Lower leg skin (tissue), 4 donors: ENCODE results near the gene ZFHX3. TPM values are rescaled to one million over a fixed set of nuclear protein-coding genes. Genes with fewer than 3 reads are reported as not detected.

Experiments
- DNase-seq, 2 donors: peaks; one replicate each; pipeline ENCODE4 v3.0.0-alpha.2; 2019; ENCODE audit warnings: low spot score in 2 of 2
- H3K4me3 ChIP-seq: fragments of 200-600 bp; sonication (generic); 2 replicates; pipeline ENCODE4 v1.5.1; 2017; ENCODE audit warnings: mild to moderate bottlenecking, low read depth; ENCODE audit not compliant: poor library complexity, severe bottlenecking
- CTCF ChIP-seq, 3 donors: fragments of 450-650 bp; IDR thresholded peaks; one replicate each; pipeline ENCODE4 v1.5.1; 2016; ENCODE audit warnings: antibody characterized with exemption in 3 of 3, mild to moderate bottlenecking in 3 of 3, moderate library complexity in 2 of 3
- POLR2A ChIP-seq, 2 donors: fragments of 450-650 bp; IDR thresholded peaks; one replicate each; pipeline ENCODE4 v1.6.1; 2016 to 2017; ENCODE audit warnings: antibody characterized with exemption in 2 of 2, mild to moderate bottlenecking in 1 of 2, moderate library complexity in 1 of 2
- WGBS, 2 donors: methylation state at CpG; one replicate each; pipeline ENCODE4 v1.1.5; 2018; 5-methylcytosine and 5-hydroxymethylcytosine counted together
- intact Hi-C: fragments of 100-400 bp; cut with DNase I; formaldehyde crosslinking; loops from one replicate; pipeline ENCODE4 v1.15.0; 2023; ENCODE audit warnings: low total_unique reads
- total RNA-seq, 4 donors: library from RNA; depleted of rRNA; stranded (reverse); fragments of >200 nt; gene quantifications; one replicate each; pipeline ENCODE4 v1.1.0, GENCODE V29; 2016

The ZFHX3 gene
- total RNA-seq, 4 donors from 2014 or later, result 3.4 to 14.9 (median 10.0) TPM

DNA sequence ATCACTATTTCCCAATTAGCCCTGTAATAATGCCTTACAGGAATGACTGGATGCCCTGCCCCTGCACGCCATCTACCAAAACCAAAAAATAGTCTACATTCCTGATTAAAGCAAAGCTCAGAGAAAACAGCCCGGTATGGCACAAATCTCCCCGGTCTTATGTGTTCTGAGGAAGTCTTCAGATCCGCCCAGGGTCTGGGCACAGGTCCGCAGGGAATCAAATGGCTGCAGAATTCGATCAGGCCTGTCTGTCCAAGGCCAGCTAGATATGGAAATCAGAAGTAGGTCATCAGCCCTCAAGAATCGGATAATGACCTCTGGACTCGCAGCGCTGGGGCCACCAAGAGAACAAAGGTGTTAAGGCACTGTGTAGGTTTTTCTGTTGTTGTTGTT lies 171.0 kb downstream of the ZFHX3 start:
- no peak for DNase-seq
- no peak overlapping the region for H3K4me3 ChIP-seq
- intact Hi-C loops, result no loop called here
- TF ChIP-seq CTCF (IDR thresholded peaks at IDR 0.05), result no peak
- TF ChIP-seq POLR2A (IDR thresholded peaks at IDR 0.05), result no peak
- WGBS, 2 donors, result 86 to 91% methylated on average over 9 of the region's 9 CpGs

DNA sequence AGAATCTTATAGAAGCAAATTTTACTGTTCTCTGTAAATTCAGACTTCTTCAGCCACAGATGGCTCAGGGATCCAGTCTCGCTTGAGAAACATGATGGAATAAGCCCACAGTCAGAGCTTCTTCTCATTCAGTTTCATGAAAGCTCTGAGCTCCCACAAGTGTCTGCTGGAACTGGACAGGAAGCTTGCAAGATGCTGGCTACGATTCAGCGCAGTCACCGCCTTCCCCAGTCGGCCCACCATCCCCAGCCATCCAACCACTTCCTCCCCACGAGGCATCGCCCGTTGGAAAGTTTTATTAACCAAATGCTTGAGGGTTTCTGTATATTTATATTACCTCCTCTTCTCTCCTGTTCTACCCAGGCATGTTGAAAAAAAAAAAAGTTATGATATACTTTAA lies 171.7 kb downstream of the ZFHX3 start:
- TF ChIP-seq POLR2A (IDR thresholded peaks at IDR 0.05) (no peak), CTCF (IDR thresholded peaks at IDR 0.05) (no peak)

DNA sequence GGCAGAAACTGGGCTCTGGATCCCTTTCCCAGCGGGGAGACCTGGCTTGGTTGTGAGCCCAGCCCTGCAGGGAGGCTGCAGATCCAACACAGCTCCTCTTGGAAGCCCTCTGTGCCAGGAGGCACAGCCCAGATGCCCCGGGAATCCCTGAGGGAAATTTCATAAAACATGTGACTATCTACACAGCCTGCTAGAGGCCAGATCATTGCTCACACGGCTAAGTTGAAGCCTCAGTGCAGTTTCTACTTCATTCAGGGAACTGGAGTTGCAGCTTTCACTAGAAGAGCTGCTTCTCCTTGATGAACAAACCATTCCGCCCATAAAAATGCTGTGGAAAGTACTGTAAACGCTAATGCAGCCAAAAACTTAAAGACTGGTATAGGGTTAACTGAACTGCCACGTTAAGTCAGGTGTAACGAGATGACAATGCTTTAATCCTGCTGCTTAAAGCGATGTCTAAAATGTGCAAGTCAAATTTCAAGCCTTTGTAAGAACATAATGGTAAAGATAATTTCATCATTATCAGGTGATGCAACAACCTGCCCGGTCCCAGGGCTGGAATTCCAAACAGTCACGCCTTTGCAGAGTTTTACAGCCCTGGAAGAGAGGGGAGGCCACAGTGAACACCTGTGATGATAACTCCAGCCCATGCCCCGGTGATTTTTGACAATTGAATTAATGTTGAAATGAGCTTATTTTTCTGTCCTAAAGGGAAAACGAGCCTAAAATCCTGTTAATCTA lies 172.5 kb downstream of the ZFHX3 start:
- intact Hi-C loops, result no loop called here
- no peak overlapping the region for H3K4me3 ChIP-seq
- no peak for DNase-seq
- no peak for TF ChIP-seq CTCF (IDR thresholded peaks at IDR 0.05)
- no peak for TF ChIP-seq POLR2A (IDR thresholded peaks at IDR 0.05)
- 56 to 67% methylated on average over 10 to 11 of the region's 12 CpGs for WGBS, 2 donors

More for the DNA sequence above, 171.7 kb downstream of the ZFHX3 start:
- DNase-seq, result peak; percentile 34 to 88
- WGBS, 2 donors, result 57 to 59% methylated on average over 8 of the region's 8 CpGs
- H3K4me3 ChIP-seq, result no peak overlapping the region
- intact Hi-C loops, result no loop called here

DNA sequence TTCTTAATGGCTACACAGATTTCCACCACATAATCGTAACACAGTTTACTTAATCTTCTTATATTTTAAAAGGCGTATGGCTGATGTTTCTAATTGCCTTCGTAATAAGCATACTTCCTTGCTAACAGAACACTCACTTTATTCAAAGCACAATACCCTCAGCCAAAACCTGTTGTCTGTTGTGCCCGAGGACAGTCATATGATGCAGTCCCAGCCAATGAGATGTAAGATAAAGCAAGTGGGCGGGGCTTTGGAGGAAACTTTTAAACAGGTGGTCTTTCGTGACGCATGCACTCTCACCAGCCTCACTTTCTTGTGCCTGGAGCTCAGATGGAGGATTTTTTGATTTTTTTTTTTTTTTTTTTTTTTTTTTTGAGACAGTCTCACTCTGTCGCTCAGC lies 174.1 kb downstream of the ZFHX3 start:
- no peak for DNase-seq
- no peak for TF ChIP-seq POLR2A (IDR thresholded peaks at IDR 0.05)
- H3K4me3 ChIP-seq, result no peak overlapping the region
- 87 to 92% methylated on average over 8 of the region's 8 CpGs for WGBS, 2 donors
- intact Hi-C loops, result no loop called here

DNA sequence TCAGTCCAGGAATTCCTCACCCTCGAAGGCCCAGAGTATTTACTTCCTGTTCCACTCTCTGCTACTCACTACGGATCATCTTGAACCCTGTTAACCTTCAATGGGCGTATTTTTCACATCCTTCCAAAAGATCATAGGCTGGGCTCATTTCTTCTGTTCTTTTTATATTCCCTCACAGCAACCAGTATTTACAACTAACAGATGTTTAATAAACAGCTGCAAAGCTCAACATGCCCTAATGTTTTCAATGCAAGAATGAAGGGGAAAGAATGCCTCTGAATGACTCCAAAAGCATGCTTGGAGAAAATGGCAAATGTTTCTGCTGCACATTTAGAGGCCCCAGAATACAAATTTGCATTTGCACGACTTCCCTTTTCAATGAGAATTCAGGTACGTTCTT lies 174.9 kb downstream of the ZFHX3 start:
- no peak for DNase-seq
- no peak for TF ChIP-seq POLR2A (IDR thresholded peaks at IDR 0.05)
- TF ChIP-seq CTCF (IDR thresholded peaks at IDR 0.05), result no peak
- intact Hi-C loops, result no loop called here
- WGBS, 2 donors, result 72 to 75% methylated on average over 5 of the region's 5 CpGs
- H3K4me3 ChIP-seq, result no peak overlapping the region

DNA sequence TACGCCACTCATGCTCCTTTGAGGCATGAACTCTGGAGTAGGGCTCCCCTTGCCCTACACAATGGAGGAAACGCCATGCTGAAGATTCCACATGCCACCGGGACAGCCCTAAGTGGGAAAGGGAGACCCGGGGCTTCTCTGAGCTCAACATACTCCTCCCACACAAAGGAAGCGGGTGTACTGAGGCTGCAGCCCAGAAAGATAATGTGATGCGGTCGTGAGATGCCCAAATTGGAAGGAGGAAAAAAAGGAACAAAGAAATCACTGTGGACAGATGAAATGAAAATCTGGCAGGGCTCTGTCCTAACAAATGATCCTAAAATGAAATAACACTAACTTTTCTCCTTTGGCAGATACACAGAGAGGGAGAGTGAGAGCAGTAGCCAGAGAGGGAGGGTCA lies 182.1 kb downstream of the ZFHX3 start:
- intact Hi-C loops, result no loop called here
- no peak overlapping the region for H3K4me3 ChIP-seq
- DNase-seq, result peak in 1 of 2 donors; percentile 37
- TF ChIP-seq CTCF (IDR thresholded peaks at IDR 0.05) (no peak), POLR2A (IDR thresholded peaks at IDR 0.05) (no peak)
- WGBS, 2 donors, result 91 to 93% methylated on average over 7 of the region's 7 CpGs
